Breast epithelium (tissue), 4 donors: ENCODE results near the gene ETS2. TPM values are rescaled to one million over a fixed set of nuclear protein-coding genes. Genes with fewer than 3 reads are reported as not detected.
A peak's percentile ranks its signal among the peaks of the same experiment; 100 is the strongest.

Experiments
- DNase-seq, 2 donors: peaks; one replicate each; pipeline ENCODE4 v3.0.0-alpha.2; 2019; ENCODE audit warnings: low spot score in 2 of 2
- H3K27ac ChIP-seq, 2 donors: fragments of 200-600 bp; sonication (generic) in 1 of 2; one replicate each; pipeline ENCODE4 v1.5.1; 2016 to 2019; ENCODE audit warnings: mild to moderate bottlenecking in 1 of 2
- H3K27me3 ChIP-seq, 2 donors: fragments of 200-600 bp; sonication (generic) in 1 of 2; one replicate each; pipeline versions ENCODE4 v1.5.1 to v1.6.0; 2017 to 2019; ENCODE audit warnings: control low read depth in 1 of 2, mild to moderate bottlenecking in 1 of 2
- H3K36me3 ChIP-seq: fragments of 200-600 bp; one replicate; pipeline ENCODE4 v1.5.1; 2019
- H3K4me1 ChIP-seq, 2 donors: fragments of 200-600 bp; sonication (generic); one replicate each; pipeline ENCODE4 v1.5.1; 2016 to 2019; ENCODE audit warnings: control low read depth in 1 of 2
- H3K4me3 ChIP-seq, 3 donors: fragments of 200-600 bp; sonication (generic); 1 replicate in 2 of 3; 2 replicates in 1 of 3; pipeline ENCODE4 v1.5.1; 2016 to 2019; ENCODE audit warnings: mild to moderate bottlenecking in 3 of 3, moderate library complexity in 2 of 3
- H3K9me3 ChIP-seq, 2 donors: fragments of 200-600 bp; sonication (generic) in 1 of 2; one replicate each; pipeline ENCODE4 v1.5.1; 2016 to 2019; ENCODE audit warnings: control low read depth in 1 of 2
- POLR2A ChIP-seq: fragments of 450-650 bp; IDR thresholded peaks from one replicate; pipeline ENCODE4 v1.6.1; 2016; ENCODE audit warnings: antibody characterized with exemption, mild to moderate bottlenecking, moderate library complexity
- POLR2AphosphoS5 ChIP-seq, 3 donors: sonication (generic); formaldehyde crosslinking; IDR thresholded peaks; one replicate each; pipeline ENCODE4 v1.6.1; 2017; ENCODE audit warnings: antibody characterized with exemption in 3 of 3
- intact Hi-C: fragments of 100-400 bp; cut with DNase I; formaldehyde crosslinking; loops from one replicate; pipeline ENCODE4 v1.15.1; 2023; ENCODE audit warnings: low total_unique reads
- total RNA-seq, 3 donors: library from RNA; depleted of rRNA; stranded (reverse); fragments of >200 nt; gene quantifications; one replicate each; pipeline ENCODE4 v1.1.0, GENCODE V29; 2016
- TF ChIP-seq, protein P1 (sequence below), 3 donors: fragments of 450-650 bp; IDR thresholded peaks; one replicate each; pipeline ENCODE4 v1.5.1; 2016 to 2017; ENCODE audit warnings: antibody characterized with exemption in 3 of 3, mild to moderate bottlenecking in 3 of 3, moderate library complexity in 3 of 3

Gene ETS2
- 10 to 100 TPM; 48.0 to 60.0 (median 57.5) TPM for total RNA-seq

GRCh38 chr21:38805328-38806152 is at the start of gene ETS2:
ETS2 (plus strand) TSS chr21:38805929; CDS start chr21:38810035, 4,106 bp downstream.
- DNase-seq: peak; percentile 82 to 88
- no peaks in the 10 kb centered on the region for H3K27me3 ChIP-seq
- H3K9me3 ChIP-seq: no peaks in the 10 kb centered on the region
- peak within 1 kb of the TSS; percentile 96 to 100 (median 96) for H3K4me3 ChIP-seq
- peak; percentile 82 to 95 (median 93) for TF ChIP-seq POLR2AphosphoS5 (IDR thresholded peaks at IDR 0.05)
- TF ChIP-seq, protein P1, sequence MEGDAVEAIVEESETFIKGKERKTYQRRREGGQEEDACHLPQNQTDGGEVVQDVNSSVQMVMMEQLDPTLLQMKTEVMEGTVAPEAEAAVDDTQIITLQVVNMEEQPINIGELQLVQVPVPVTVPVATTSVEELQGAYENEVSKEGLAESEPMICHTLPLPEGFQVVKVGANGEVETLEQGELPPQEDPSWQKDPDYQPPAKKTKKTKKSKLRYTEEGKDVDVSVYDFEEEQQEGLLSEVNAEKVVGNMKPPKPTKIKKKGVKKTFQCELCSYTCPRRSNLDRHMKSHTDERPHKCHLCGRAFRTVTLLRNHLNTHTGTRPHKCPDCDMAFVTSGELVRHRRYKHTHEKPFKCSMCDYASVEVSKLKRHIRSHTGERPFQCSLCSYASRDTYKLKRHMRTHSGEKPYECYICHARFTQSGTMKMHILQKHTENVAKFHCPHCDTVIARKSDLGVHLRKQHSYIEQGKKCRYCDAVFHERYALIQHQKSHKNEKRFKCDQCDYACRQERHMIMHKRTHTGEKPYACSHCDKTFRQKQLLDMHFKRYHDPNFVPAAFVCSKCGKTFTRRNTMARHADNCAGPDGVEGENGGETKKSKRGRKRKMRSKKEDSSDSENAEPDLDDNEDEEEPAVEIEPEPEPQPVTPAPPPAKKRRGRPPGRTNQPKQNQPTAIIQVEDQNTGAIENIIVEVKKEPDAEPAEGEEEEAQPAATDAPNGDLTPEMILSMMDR (IDR thresholded peaks at IDR 0.05): peak in 1 of 3 donors; percentile 4
- peak; percentile 58 for TF ChIP-seq POLR2A
- H3K4me1 ChIP-seq: no peaks in the 10 kb centered on the region
- H3K27ac ChIP-seq: peak within 1 kb of the TSS; percentile 91 to 97
- intact Hi-C loops: no loop called here
- H3K36me3 ChIP-seq: no peaks in the 10 kb centered on the region

GRCh38 chr21:38756746-38757145 is 49.0 kb upstream of the ETS2 start:
- Histone ChIP-seq H3K36me3 (no peaks in the 10 kb centered on the region), H3K27me3 (no peaks in the 10 kb centered on the region), H3K27ac (peak overlapping the region in 1 of 2 donors; percentile 85), H3K4me3 (no peak overlapping the region), H3K4me1 (no peaks in the 10 kb centered on the region), H3K9me3 (no peaks in the 10 kb centered on the region)
- intact Hi-C loops: no loop called here
- DNase-seq: no peak
- TF ChIP-seq POLR2A: no peak
- TF ChIP-seq, protein P1 (IDR thresholded peaks at IDR 0.05): no peak
- no peak for TF ChIP-seq POLR2AphosphoS5 (IDR thresholded peaks at IDR 0.05)

DNA sequence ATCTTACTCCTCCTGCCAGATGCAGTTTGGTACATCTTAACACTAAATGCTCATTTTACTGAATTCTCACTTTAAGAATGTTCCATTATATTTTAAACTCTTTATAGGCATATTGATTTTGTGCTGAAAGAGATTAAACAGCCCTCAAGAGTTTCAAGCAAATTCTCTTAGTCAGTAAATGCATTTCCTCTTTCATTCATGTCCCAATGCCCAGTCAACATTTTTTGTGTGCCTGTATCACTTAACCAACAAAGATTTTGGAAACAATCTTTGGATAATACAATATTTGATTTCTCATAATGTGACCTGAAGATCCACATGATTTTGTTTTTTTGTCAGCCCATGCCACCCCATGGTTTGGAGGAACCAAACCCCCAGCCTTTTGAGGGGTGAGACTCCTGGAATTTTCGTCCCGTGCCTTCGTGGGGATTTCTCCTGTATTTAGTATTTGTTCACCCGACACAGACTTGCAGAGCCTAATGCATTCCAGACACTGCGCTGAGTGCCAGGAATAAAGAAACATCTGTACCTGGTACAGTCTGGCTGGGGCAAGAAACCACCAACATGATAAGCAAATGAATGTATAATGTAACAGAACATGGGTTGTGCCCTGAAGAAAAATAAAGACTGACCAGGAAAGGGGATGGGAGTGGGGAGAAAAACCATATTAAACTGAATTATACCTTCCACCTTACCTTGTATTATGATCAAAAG is 47.1 kb upstream of the ETS2 start:
- intact Hi-C loops: no loop called here
- no peak overlapping the region for H3K4me3 ChIP-seq
- no peak for DNase-seq
- no peak overlapping the region for H3K27ac ChIP-seq
- H3K36me3 ChIP-seq: no peaks in the 10 kb centered on the region
- H3K4me1 ChIP-seq: no peaks in the 10 kb centered on the region
- no peaks in the 10 kb centered on the region for H3K27me3 ChIP-seq
- H3K9me3 ChIP-seq: no peaks in the 10 kb centered on the region
- TF ChIP-seq, protein P1 (IDR thresholded peaks at IDR 0.05): no peak
- TF ChIP-seq POLR2A (no peak), POLR2AphosphoS5 (IDR thresholded peaks at IDR 0.05) (no peak)

DNA sequence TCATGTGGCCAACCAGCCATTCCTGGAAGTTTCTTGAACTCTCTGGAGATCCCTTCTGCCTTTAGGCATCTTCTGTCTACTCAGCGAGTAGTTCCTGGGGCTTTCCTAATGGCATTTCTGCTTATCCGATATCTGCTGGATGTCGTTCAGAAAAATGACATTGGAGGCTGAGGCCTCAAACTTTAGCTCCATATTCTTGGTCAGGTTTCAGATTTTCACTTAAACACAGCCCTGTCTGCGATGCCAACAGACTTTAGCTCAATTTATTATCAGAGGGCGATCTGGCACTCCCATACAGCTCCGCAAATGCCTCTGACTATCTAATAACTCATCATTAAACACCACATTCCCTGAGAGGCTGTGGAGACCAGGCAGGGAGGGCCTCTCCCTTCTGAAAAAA is 46.3 kb upstream of the ETS2 start:
- Histone ChIP-seq H3K36me3 (no peaks in the 10 kb centered on the region), H3K27me3 (no peaks in the 10 kb centered on the region), H3K4me3 (no peak overlapping the region), H3K27ac (no peak overlapping the region), H3K9me3 (no peaks in the 10 kb centered on the region), H3K4me1 (no peaks in the 10 kb centered on the region)
- TF ChIP-seq POLR2AphosphoS5 (IDR thresholded peaks at IDR 0.05) (no peak), POLR2A (no peak)
- TF ChIP-seq, protein P1 (IDR thresholded peaks at IDR 0.05): no peak
- DNase-seq: no peak
- intact Hi-C loops: no loop called here
